Measurements from ENCODE around the gene AP1G1.
A peak's percentile ranks its signal among the peaks of the same experiment; 100 is the strongest.

AP1G1 gene

DNA sequence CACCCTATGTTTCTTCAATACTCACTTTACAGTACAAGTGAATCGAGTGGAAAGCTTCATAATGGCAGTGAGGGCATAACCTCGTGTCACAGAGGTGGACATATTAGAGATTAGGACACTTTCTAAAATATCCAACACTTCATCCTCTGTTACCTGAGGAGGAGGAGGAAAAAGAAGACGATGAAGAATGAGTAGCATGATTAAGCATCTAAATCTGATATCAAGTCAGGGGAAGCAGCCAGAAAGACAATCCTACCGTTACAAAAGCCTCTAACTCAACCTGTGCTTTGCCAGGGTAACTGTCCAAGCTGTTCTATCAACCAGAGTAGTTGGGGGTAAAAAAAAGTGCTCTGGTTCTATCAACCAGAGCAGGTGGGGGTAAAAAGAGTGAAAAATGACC lies 60.4 kb downstream of the AP1G1 start:
- DNase-seq, result no peak

DNA sequence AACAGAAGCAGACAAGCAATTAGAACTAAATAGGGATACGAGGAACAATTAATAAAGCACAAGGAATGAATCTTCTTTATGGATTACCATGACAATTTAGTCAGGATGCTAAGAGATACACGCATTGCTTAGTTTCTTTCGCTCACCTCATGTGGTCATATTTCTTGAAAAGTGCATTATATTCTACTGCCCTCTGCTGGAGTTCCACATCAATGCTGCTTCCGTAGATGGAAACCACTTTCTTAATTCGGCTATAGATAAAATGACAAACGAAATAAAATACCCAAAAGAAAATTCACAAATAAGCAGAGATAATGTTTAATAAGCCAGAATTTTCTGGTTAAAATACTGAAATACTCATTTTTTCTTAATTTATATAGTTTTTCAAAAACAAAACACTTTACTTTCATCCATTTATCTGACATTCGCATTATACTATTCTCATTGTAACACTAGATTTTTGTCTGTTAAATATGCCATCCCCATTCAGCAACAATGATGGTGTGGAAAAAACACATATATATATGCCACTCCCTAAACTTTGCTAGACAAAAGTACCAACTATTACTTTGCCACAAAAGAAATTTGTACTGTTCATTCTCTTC lies 62.1 kb downstream of the AP1G1 start:
- no peak for DNase-seq

DNA sequence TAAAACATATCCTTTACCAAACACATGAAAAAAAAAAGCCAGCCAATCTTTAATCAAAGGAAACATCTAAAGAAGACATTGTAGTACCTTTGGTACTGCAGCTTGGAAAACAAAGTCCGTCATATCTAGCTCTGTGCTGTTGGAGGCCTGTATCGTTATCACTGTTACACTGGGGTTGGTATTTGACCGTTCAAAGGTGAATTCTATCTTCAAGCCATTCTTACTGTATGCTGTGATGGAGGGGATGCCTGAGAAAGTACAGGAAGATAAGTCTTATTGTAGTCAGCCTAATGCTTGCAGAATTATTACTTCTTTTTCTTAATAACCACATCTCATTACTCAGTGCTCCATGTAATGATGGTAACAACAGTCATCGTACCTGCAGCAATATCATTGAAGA lies 69.8 kb downstream of the AP1G1 start:
- DNase-seq, result no peak

DNA sequence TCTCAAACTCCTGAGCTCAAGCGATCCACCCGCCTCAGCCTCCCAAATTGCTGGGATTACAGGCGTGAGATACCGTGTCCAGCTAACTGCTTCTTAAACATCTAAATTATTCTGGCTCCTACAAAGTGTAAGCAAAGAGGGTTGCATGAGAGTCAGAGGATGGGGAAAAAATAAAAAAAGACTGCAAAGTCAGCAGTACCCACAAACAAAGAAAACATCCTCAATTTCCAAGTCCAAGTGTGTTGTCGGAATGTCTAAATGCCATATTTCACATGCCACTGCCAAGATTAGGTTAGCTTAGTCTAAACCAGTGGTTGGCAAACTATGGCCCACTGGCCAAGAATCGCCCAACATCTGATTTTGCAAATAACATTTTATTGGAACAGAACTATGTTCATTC lies 71.1 kb downstream of the AP1G1 start:
- no peak for DNase-seq

DNA sequence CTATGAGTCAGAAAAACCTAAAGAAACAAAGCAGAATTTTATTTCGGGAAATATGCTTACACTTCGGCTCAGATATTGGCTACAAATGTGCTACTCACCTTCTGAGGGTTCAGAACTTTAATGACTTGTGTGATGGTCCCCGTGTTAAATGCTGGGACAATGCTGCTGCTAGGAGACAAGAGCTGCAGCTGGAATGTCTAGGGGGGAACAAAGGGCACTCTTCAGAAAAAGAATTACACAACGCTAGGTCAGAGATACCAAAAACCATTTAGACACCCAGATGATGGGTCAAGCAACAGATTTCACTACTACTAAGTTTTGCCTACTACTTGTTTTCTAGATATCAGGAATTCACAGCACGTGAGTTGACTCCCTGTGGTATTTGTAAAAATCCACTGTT lies 74.1 kb downstream of the AP1G1 start:
- DNase-seq, result no peak

DNA sequence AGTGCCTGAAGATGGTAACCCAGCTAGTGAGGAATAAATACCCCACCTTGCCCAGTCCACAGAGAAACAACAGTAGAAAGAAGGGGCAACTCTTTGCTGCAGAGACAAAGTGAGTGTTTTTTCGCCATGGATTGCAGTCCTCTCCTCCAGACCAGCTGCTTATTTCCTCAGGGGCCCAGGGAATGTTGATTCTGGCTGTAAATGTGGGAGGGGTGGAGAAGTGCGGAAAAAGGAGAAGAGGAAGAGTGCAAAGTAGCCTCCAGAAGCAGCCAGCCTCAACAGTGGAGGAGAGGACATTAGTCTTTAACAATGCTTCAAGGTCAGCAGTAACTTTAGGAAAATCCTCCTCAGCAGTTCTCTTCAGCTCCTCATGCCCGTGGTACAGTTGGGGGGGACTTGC lies 76.0 kb downstream of the AP1G1 start:
- no peak for DNase-seq

DNA sequence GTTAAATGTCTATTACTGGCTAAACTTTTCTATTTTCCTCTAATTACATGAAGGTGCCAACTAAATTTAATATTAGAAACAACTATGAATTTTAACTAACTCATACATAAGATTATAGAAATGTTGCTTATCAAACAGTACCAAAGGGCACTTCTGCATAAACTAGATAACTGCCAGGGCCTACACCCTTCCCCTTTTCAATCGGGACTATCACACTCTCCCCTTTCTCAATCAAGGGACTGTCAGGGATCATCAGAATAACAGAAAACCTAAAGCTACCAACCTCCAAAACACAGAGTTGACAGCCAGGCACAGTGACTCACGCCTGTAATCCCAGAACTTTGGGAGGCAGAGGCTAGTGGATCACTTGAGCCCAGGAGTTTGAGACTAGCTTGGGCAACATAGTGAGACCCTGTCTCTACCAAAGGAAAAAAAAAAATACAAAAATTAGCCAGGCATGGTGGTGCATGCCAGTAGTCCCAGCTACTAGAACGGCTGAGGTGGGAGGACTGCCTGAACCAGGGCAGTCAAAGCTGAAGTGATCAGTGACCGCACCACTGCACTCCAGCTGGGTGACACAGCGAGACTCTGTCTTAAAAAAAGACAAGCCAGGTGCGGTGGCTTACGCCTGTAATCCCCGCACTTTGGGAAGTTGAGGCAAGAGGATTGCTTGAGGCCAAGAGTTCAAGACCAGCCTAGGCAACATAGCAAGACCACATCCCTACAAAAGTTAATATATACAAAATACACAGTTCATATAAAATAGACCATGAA lies 80.9 kb downstream of the AP1G1 start:
- no peak for DNase-seq

DNA sequence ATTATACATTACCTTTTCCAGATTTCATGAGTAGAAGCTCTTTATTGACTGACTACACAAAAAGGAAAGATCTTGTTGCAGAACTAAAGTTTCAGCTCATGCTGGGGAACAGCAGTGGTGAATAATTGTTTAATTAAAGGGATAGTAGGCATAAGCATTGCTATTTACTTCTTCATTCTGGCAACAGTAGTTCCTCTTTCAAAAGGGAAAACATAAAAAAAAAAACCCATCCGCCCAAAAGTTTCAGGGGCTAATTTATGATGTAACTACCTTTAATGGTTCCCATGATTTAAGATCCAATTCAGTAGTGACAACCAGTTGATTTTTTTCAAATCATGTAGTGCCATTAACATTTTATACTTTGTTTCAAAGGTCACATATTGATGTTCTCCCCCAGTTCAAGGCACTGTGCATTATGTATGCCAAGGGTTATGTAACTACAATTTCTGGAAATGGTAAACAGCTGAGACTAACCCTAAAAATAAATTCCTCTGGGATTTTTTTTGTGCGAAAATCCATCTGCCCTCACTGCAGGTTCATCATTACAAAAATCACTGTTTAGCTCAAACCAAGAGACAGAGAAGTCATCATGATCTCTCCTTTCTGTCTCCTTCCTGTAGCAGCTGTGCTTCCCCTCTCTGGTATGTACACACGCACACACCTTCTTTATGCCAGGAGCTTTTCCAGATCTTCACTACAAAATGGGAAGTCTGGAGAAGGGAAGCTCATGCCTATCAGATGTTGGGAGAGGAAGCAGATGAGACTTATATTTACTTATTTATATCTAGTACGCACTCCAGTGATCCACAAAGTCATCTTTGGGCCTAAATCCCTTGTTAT lies 81.9 kb downstream of the AP1G1 start:
- DNase-seq, result no peak

DNA sequence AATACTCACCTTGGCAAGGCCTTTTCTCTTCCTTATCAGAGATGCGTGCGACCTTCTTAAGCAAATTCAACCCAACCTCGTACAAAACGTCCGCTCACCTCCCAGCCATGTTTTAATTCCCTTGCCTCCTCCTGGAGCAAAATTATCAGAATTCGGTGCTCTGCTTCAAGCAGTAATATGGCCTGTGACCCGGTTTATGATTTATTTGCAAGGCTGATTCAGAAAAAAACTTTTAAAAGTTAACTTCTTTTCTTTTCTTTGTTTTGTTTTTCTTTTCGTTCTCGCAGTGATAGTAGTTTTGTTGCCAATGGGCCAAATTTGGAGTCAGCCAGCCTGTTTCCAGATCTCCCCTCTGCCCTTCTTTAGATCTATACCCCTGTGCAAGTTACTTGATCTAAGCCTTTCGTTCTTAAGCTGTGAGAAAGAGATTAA lies 84.3 kb downstream of the AP1G1 start, which contains the start of gene PHLPP2:
Gene PHLPP2, minus strand, starts transcription at position 382 of the 432 bp plus-strand sequence. CDS start 9,906 bp downstream, outside the sequence.
- DNase-seq, result no peak

DNA sequence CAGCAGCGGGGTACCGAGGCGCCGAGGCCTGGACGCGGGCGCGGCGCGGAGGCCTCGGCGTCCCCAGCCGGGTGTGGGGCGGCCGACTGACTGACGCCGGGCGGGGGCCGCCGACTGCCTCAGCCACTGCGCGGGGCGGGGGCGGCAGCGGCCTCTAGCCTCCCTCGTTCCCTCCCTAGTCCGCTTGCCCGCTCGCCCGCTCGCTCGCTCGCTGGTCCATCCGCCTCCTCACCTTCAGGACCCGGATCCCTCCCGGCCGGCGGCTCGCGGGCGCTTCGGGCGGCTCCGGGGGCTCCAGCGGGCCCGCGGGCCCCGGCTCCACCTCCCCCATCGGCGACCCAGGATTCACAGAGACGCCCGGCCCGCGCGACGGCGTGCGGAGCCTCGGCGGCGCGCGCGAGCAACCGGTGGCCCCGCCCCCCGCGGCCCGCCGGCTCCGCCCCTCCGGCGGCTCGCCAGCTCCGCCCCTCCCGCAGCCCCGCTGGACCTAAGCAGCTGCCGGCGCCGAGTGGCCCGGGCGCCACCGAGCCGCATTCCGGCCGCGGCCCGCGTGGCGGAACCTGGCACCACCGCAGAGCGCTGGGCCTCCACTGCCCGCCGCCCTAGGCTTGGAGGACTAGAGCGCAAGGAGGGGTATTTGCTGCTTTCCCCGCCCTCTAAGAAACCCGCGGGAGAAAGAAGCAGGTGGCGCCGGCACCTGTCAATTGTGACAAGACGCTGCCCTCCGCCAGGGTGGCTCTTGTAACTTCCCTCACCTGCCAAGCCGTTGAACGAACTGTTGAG lies 84.9 kb downstream of the AP1G1 start:
- peak; percentile 93 for DNase-seq

DNA sequence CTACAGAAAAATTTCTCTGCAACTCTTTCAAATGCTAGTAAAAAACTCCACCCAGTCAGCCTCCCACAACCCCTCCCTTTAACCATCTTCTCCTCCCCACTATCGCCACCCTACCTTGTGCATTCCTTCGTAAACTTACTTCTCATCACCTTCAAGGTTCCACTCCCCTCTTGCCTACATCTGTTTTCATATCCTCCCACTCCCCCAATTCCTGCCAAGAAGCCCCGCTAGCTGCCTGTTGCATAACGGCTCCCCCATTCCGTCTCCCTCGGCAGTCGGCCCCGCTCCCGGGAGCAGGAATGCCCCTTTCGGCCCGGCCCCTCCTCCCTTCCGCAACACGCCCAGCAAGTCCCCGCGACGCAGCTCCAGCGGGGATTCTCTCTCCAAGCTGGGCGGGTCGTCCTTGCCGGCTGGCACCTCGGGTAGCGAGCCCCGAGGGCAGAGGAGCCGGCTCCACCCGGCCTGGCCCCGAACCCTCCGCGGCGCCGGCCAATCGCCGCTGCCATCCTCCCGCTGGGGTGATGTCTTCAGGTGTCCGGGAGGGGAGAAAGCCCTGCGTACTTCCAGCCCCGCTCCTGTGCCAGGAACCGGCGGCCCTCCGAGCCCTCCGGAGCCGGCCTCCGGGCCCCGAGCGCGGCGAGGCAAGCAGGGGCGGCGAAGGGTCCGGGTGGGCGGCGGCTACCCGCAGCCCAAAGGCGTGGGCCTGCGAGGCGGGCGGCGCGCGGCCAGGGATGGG lies 85.7 kb downstream of the AP1G1 start:
- DNase-seq, result peak; percentile 86

DNA sequence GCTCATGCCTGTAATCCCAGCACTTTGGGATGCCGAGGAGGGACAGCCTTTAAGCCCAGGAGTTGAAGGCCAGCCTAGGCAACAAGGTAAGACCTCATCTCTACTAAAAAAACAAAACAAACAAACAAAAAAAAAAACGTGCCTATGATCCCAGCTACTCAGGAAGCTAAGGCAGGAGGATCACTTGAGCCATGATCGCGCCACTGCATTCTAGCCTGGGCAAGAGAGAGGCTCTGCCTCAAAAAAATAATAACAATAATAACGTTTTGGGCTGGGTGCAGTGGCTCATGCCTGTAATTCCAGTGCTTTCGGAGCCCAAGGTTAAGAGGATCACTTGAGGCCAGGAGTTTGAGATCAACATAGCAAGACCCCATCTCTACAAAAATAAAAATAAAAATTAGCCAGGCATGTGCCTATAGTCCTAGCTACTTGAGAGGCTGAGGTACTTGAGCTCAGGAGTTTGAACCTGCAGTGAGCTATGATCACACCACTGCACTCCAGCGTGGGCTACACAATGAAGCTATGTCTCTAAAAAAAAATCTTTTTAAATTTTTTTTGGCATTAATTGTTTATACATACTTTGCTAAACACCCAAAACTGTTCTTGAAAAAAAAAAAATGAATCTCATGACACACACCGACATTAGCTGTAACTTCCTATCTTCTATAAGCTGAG lies 87.4 kb downstream of the AP1G1 start:
- no peak for DNase-seq

DNA sequence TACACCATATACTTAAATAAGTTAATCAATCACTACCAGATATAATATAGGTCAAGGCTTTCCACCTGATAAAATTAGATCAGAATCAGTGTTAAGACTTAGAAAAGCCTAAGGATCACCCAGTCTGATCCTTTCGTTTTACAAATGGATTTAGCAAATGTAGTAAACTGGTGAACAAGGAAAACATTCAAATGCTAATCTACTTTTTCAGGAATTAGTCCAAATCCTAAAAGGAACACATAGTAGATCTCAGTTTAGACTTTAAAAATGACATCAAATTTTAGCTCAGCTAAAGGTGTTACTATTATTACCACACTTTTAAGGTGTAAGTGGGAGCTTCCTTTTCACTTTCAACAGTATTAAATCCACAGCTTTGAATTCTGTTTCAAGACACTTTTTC lies 96.1 kb downstream of the AP1G1 start:
- DNase-seq, result no peak

DNA sequence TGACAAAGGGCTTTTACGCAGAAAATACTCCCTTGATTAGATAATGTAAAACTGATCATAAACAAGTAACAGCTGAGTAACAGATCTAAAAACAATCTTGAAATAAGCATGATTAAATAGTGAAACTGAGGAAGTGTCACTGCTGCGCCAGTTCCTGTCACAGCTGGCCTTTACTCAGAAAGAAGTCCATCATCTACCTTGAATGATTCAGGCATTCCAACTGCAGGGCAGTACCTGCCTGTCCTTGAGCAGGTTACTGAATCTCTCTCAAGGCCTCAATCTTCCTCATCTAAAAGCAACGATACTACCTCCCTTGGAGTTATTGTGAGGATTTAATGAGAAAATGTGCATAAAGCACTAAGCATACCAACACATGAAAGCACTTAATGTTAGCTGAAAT lies 96.8 kb downstream of the AP1G1 start:
- DNase-seq, result no peak

DNA sequence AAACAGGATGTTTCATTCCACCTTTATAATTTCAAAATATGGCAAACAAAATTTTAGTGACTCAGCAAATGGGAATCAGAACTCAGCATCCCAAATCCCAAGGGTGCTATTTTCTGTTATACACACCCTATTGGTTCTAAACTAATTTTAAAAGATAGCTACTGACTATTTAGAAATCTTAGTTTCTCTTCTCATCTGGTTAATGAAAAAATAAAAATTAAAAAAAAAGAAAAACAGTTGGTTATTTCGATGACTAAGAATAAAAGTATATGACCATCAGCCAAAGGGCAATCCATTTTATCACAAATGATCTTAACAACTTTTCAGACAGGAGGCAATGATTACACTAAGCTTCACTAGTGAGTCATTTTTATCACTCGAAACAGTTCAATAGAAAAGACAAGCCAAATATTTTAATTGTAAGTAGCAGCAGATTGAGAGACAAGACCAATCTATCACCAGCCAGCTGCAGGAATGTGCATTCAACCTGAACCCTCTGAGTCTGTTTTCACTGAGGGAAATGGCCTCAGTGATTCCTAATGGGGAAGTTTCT lies 99.3 kb downstream of the AP1G1 start:
- DNase-seq, result no peak

DNA sequence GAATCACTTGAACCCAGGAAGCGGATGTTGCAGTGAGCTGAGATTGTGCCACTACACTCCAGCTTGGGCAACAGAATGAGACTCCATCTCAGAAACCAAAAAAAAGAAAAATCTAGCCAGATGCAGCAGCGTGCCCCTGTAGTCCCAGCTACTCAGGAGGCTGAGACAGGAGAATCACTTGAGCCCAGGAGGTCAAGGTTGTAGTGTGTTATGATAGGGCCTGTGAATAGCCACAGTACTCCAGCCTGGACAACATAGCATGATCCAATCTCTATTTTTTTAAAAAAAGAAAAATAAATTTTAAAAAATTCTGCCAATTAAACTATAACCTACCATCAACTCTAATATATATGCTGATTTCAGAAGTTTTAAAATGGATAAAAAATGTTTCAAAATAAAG lies 99.9 kb downstream of the AP1G1 start:
- DNase-seq, result no peak

DNA sequence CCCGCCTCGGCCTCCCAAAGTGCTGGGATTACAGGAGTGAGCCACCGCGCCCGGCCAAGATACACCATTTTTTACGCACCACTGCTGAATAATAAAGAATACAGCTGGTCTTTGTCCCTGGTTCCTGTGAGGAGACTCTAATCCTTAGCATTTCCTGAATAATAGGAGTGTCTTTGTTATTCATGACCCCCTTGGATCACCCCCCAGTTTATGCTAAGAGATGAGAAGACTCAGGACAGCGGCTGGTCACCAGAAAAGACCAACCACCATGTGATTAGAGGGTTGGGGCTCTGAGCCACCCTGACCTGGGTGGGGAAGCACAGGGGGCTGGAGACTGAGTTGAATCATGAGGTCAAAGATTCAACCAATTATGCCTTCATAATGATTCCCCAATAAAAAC lies 101.4 kb downstream of the AP1G1 start:
- no peak for DNase-seq

DNA sequence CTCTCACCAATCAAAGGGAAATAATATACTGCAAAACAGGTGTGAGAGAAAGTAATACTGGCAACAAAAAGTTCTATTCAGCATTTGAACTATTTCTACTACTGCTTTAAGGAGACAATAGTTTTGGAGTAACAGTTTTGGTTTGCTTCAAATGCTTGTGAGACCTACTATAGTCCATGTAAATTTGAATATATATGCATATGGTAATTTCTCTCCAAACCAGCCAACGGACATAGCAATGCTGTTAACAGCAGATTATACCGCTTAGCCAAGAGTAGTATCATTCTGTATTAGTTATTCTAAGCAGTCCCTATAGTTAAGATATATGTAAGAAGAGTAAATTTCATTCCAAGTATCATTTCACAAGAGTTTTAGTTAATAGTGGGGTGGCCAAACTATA lies 102.6 kb downstream of the AP1G1 start:
- DNase-seq, result no peak

DNA sequence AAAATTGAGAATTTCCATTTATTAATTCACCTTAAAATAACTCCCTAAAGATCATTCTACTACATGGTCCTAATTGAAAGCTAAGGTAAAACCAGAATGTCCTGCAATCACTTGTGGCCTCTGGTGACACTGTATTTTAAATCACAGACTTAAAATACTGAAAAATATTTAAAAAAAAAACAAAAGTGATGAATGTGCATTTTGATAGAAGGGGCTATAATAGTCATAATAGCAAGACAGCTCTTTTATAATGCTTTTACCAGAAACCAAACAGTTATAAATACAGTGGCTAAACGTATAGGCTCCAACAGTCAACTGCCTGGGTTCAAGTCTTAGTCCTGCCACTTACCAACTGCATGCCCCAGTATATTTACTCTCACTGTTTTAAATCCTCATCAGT lies 105.3 kb downstream of the AP1G1 start:
- DNase-seq, result no peak

DNA sequence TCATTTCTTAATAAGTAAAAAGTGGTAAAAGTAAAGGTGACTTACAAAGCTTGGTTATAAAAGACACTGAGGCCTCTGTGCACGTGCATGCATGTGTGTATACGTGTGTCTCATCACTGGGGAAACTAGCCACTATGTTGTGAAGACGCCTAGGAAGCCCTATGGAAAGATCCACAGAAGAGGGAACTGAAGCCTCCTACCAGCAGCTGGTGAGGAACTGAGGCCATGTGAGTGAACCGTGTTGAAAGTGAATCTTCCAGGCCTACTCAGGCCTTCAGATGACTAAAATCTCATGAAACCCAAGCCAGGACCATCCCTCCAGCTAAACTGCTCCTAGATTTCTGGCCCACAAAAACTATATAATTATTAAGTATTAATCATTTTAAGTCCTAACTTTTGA lies 107.8 kb downstream of the AP1G1 start:
- no peak for DNase-seq

DNA sequence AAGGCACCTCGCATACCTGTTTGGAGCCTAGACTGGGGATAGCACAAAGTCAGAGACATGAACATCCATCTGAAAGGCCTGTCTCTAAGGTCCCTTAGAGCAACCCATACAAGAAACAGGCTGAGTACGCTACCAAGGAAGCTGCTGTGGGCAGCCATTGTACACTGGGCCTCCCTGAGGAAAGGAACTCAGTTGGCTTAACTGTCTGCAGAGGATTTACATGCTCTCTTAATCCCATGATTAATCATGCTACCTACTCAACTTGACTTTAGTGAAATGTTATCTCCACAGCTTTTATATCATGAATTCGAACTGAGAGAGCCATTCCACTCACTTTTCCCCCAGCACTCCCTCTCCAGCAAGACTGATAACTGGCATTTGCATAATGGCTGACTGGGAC lies 110.1 kb downstream of the AP1G1 start:
- DNase-seq, result no peak
